AML-193 (cell line): ENCODE data around the gene AGO3.
"Not testable (repeated sequence)": the region's sequence is repeated elsewhere in the genome, so short reads cannot be mapped to it uniquely, and the experiment has no call there.

ENCODE experiments used
- DNase-seq, 2 experiments: peaks; one replicate each; lab custom pipeline; 2025; lab: John Stamatoyannopoulos, UW

The AGO3 gene

DNA sequence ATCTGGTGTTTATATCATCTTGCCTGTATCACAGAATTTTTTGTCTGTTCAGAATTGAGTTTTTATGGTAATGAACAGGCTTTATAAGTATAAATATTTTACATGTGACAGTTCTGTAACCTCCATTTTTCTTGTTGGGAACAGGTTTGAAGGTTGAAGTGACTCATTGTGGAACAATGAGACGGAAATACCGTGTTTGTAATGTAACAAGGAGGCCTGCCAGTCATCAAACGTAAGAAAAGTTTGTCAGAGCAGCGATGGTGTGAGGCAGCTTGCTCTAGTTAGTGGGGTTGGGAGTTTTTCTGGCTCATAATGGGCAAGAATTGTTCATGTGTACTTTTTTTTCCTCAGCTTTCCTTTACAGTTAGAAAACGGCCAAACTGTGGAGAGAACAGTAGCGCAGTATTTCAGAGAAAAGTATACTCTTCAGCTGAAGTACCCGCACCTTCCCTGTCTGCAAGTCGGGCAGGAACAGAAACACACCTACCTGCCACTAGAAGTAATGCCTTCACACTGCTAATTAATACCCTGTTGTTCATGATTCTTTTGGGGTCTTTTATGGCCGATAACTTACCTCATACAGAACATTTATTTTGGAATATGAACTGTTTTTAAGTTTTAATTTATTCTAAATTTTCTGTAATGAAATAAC lies 77.8 kb downstream of the AGO3 start:
- no peak for DNase-seq

DNA sequence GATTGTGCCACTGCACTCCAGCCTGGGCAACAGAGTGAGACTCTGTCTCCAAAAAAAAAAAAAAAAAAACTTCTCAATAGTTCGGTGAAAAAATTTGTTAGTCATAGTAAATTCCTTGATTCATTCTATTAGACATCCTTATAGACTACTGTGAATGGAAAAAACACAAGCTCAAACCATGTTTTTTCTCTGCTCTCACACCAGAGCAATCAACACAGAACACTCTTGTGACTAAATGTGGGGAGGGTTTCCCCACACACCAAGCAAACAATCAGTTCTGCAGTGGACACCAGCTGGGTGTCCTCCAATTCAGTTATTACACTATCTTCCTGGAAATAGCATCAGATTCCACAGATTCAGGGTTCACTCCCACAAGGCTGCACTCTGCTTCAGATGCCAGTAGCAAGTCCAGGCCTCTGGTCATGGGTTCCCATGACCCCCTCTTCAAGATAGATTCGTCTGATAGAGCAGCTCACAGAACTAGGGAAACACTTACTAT lies 83.9 kb downstream of the AGO3 start:
- DNase-seq, result no peak

DNA sequence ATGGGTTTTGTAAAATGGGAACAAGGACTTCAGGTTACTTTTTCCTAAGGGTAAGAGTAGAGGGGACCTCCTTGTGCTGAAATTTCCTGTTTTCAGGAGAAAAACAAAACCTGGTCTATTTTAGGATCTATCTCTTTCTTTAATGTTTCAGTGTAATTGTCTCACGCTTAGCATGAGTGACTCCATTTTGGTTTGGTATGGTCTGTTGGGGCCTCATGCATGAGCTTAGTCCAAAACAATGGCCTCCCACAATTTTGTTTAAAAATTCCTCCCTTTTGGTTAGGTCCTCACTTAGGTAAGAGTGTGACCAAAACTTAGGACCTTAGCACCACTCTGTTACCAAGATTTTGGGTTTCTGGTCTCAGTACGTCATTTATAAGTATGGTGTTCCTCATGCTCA lies 85.8 kb downstream of the AGO3 start:
- DNase-seq, result no peak

DNA sequence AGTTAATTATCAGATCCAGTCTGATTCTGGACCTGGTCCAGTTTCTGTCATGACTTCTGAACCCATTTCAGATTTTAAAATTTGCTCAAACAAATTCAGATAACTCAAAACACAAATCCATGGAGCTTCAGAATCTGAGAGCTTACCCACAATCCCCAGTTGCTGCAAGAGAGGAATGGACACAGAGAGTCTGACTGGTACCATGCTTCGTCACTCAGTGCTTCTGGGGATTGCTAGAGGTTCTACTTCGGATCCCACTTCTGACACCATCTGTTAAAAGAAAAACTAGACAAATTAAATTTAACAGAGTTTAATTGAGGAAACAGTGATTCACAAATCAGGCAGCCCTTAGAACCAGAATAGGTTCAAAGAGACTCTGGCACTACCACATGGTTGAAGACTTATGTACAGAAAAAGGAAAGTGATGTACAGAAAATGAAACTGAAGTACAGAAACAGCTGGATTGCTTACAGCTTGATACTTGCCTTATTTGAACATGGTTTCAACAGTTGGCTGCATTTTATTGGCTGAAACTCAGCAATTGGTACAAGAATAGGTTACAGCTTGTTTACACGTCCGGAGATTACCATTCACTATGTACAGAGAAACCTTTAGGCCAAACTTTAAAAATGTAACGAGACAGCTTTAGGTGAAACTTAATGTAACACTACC lies 92.3 kb downstream of the AGO3 start:
- no peak for DNase-seq

DNA sequence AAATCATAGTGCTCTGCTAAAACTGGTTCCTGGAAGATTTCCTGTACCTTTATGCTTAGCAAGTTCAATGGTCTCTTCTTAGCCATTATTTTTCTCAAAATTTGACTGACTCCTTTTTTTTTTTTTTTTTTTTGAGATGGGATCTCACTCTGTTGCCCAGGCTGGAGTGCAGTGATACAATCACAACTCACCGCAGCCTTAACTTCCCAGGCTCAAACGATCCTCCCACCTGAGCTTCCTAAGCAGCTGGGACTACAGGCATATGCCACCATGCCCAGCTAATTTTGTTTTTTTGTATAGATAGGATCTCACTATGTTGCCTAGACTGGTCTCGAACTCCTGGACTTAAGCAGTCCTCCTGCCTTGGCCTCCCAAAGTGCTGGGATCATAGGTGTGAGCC lies 93.1 kb downstream of the AGO3 start:
- not testable (repeated sequence) for DNase-seq

DNA sequence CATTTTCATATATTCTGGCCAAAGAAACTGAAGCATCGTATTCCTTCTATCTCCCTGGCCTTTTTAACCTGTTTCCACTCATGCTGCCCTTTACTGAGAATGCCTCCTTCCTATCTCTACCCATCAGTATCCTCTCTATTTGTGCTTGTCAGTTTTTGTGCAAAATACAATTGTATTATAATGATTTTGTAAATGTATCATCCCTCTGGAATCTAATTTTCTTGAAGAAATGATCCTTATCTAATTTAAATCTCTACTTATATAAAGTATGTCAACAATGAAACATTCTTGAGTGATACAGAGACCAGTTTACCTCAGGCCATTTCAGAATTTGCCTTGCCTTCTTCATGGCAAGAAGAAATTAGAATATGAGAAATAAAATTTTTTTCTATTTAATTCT lies 93.9 kb downstream of the AGO3 start:
- DNase-seq, result no peak

DNA sequence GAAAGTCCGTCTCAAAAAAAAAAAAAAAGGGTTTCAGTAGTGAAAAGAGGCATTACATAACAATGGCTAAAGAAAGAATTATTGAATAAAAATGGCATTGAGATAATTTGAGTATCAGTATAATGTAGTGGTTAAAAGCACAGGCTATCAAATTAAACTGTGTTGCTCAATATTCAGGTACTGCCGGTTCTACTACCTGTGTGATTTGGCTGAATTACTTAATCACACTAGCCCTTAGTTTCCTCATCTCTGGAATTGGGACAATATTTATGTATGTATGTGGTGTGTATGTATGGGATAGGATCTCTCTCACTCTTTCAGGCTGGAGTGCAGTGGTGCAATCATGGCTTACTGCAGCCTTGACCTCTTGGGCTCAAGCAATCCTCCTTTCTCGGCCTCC lies 96.9 kb downstream of the AGO3 start:
- no peak for DNase-seq

DNA sequence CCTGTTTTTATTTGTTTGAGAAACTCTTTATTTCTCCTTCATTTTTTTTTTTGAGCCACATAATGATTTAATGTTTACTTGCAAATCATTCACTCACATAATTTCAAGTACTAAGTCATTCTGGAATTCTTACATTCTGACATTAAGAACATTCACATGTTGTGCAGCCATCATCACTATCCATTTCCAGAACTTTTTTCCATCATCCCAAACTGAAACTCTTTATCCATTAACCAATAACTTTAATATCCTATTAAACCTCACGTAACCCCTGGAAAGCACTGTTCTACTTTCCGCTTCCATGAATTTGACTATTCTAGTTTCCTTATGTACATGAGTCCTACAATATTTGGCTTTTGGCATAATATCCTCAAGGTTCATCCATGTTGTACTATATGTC lies 100.5 kb downstream of the AGO3 start:
- DNase-seq, result no peak

DNA sequence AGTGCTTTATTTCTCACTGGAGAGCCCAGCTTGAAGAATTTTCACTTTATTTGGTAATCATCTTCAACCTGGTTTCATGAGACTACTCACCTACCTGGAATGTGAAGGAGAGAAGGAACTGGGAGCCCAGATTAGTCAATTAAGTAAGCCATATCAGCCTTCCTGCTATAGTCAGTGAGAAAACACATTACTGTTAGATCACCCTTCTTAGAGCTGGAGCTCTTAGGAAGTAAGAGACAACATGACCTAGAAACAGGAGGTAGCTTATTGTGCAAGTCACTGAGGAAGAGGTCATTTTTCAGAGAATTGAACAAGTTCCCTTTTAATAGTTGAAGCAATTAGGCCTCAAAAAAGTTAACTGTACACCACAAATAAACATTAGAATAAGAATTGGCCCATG lies 103.8 kb downstream of the AGO3 start:
- peak; percentile 92 to 96 for DNase-seq

DNA sequence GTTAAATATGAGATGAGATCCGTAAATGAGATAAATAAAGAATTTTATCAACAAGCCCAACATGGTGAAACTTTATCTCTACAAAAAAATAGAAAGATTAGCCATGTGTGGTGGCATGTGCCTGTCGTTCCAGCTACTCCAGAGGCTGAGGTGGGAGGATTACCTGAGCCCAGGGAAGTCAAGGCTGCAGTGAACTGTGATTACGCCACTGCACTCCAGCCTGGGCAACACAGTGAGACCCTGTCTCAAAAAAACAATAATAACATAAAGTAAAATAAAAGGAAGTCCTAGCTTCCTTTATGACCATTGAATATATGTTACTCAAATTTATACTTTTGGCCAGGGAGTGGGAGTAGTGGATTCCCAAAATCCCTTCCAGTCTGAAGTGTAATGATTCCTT lies 104.2 kb downstream of the AGO3 start:
- DNase-seq, result peak in 1 of 2 experiments; percentile 45

DNA sequence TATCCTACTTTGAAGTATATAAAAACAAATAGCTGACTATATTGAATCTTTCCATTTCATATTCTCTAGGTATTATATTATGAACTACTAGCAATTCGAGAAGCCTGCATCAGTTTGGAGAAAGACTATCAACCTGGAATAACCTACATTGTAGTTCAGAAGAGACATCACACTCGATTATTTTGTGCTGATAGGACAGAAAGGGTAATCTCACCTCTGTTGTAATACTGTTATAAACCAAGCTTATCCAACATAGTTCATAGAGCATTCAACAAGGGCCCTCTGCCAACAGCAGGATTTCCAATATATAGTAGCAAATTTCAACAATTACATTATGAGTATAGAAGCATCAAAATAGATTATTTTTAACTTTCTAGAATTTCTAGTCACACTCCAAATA lies 109.3 kb downstream of the AGO3 start:
- no peak for DNase-seq

DNA sequence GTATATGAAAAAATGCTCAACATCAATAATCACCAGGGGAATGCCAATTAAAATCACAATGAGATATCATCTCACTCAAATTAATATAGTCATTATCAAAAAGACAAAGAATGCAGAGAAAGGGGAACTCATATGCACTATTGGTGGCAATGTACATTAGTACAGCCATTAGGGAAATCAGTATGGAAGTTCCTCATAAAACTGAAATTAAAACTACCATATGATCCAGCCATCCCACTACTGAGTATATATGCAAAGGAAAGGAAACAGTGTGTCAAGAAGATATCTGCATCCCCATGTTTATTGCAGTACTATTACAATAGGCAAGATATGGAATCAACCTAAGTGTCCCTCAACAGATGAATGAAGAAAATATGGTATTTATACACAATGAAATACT lies 120.9 kb downstream of the AGO3 start:
- DNase-seq, result no peak

DNA sequence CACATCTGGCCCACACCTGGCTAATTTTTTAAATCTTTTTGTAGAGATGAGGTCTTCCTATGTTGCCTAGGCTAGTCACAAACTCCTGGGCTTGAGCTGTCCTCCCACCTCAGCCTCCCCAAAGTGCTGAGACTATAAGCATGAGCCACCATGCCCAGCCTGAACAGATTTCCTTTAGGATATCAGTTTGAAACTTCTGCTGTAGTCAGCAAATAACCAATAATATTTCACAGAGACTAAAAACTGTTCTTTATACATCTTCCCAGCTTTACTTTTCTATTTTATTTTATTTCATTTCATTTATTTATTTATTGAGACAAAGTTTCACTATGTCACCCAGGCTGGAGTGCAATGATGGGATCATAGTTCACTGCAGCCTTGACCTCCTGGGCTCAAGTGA lies 123.1 kb downstream of the AGO3 start:
- no peak for DNase-seq

DNA sequence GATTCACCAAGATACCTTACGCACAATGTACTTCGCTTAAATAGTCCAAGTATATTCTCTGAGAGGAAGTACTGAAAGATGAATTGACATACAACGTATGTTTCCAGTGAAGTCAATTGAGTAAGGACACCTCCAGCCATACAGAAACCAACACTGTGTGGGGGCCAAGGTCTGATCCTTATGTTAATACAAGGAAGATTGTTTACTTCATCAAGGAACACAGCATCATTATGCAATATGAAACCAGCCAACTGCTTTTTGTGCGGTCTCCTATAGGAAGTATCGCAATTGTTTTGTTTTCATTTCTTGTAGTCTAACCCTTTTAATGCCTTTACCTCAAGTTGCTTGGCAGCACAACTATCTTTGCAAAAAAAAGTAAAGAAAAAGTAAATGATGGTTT lies 124.8 kb downstream of the AGO3 start:
- no peak for DNase-seq

DNA sequence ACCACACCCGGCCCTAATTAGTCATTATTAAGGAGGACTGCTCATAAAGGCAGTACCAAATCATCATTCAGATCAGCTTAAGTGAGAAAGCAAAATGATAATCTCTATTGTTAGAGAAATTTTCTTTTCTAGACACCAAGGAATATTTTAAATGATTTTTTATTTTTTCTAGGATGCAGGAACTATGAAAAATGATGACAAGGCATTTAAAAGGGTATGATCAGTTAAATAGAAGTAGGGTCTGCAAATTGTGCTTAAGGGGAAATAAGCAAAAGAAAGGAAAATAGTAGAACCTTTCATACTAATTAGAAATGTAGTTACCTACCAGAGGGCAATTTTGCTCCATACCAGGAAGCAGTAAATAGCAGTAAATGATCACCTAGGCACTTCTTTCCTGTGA lies 131.4 kb downstream of the AGO3 start:
- DNase-seq, result no peak

DNA sequence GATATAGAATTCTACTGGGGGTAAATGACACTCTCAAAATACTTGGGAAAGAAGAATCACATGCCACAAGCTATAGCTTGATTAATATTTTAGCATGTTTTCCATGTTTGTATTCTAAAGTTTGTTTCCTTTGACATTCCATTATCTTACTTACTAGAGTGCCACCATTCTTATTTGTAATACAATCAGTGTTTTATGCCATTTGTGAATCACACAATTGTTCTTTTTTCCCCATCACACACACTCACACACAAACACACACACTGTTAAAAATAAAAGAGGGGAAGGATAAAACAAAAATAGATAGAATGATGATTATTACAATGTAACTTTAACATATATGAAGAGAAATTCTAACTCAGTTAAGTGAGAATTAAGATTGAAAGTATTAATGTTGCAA lies 137.0 kb downstream of the AGO3 start:
- no peak for DNase-seq

DNA sequence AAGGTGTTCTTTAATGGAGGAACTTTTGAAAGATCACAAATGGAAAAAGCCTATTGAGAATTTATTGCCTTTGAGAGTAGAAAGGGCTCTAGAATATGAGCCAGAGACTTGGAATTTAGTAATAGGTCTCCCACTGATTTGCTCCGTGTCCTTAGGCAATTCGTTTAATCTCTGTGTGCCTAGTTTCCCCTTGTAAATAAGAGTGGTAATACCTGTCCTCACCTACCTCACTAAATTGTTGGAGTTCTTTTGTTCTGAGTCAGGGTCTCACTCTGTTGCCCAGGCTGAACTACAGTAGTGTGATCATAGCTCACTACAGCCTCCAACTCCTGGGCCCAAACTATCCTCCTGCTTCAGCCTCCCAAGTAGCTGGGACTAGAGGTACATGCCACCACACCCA lies 138.0 kb downstream of the AGO3 start:
- DNase-seq, result no peak

DNA sequence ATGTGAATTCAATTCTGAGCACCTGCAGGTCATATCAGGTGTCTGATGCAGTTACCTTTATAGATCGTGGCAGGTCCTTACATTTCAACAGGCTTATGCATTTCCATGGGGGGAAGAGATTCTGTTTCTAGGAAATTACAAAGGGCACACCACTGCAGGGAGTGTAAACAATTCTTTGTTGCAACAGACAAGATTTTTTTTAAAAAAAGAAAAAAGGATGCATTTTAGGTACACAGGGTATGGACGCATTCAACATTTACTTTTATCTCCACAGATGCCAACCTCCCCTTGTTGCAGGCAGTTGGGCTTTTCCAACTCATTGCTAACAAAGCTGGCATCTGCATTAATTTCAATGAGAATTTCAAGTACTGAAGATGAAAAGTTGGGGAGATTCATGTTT lies 139.4 kb downstream of the AGO3 start:
- DNase-seq, result no peak

DNA sequence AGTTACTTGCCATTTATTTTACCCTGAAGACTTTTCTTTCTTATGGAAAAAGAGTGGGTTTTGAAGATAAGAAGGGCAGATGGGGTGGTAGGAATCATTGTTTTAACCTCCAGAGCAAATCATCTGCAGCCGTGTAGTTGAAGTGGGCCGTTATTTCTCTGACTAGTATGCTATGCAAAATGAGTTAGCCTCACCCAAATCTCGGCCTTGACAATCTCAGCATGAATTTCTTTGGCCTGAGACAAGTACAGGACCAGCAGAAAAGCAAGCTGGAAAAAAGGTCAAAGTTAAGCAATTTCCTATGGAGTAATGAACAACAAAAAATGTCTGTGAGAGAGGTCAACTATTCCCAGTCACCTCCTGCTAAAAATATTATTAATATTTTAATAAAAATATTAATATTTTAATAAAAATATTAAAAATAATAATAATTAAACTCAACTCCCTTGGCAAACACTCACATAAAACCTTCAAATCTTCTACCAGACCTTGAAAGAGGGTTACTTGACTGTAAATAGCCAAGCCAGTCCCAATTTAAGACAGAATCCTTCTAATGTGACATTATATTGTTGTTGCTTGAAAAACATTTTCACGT lies 146.2 kb downstream of the AGO3 start:
- DNase-seq, result no peak

DNA sequence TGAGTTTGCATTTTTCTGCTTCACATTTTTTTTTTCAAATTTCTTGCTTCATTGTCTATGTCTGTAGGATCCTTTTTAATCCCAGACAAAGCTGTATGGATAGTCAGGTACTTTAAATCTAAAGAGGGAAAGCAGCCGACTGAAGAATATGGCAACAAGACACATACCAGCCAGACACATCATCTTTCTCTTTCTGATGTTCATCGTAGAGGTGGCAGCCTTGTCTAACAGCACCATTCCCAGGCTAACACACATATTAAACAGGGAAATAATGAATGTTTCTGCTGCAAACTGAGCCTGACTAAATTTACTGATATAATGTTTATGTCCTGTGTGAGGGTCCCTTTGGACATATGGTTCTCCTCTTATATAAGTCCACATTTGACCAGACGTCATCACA lies 149.3 kb downstream of the AGO3 start:
- DNase-seq, result no peak

DNA sequence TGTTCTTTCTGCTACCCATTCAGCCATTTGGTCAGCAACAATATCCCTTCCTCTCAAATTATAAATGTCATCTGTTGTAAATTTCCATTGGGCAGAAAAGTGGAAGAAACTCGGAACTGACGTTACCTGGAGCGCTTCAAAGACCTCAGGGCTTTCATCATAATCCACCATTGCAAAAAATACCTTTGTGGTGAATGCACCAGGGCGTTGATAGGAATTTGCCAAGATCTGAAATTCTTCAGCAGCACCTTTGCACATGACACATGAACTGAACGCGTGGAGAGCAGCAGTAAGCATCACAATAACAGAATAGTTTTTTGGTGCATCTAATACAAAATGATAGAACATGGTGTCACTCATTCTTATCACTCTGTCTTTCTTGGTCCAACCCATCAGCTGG lies 149.9 kb downstream of the AGO3 start:
- no peak for DNase-seq

DNA sequence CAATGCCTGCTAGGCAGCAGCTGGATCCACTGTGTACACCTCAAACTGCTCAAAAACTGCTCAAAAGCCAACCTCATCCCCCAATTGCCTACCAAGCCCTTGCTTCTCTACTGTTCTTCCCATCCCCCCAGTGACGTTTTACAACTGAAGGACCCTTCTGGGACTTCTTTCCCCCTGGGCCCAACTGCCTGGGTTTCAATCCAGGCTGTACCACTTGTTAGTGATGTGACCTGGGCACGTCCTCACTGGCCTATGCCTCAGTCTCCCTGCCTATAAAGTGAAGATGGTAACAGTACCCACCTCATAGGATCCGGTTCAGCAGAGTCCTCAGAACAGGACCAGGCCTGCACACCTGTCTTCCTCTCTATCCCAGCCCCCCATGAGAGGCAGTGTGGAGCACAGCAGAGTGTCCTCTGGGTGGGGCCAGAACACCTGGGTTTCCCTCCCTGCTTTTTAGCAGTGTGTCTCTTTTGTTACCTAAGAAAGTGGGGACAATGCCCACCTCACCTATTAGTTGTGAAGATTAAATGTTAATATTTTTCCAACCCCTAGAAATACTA lies 151.1 kb downstream of the AGO3 start:
- DNase-seq, result no peak

DNA sequence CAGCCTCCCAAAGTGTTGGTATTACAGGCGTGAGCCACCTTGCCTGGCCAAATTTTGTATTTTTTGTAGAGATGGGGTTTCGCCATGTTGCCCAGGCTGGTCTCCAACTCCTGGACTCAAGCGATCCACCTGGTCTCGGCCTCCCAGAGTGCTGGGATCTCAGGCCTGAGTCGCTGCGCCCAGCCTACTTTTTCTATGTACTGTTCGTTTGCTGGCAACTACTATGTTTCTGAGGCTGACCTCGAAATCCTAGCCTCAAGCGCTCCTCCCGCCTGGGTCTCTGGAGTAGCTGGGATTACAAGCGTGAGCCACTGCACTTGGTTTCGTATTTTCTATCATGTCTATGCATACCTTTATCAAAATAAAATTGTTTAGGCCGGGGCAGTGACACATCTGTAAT lies 152.3 kb downstream of the AGO3 start:
- DNase-seq, result no peak
